OCI-LY3 (cell line): Measurements from ENCODE around the gene MEMO1.

Experiments
- EZH2phosphoT487 ChIP-seq: fragments of 200-600 bp; shearing (Covaris generic); IDR thresholded peaks from 2 replicates; pipeline ENCODE4 v1.6.1; 2018; ENCODE audit warnings: antibody characterized with exemption, mixed run types, low read depth
- TF ChIP-seq, protein P1 (sequence below): fragments of 200-600, 300-600 bp; sonication (generic); IDR thresholded peaks from 2 replicates; pipeline ENCODE4 v1.5.1; 2014; ENCODE audit warnings: antibody characterized with exemption, low read length, low read depth

DNA sequence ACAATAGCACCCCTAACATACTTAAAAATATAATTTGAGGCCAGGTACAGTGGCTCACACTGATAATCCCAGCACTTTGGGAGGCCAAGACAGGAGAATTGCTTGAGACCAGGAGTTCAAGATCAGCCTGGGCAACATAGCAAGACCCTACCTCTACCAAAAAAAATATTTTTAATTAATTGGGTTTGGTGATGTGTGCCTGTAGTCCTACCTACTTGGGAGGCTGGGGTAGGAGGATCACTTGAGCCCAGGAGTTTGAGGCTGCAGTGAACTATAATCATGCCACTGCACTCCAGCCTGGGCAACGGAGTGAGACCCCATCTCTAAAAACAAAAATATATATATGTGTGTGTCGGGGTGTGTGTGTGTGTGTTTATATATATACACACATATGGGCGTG, 91.3 kb downstream of the MEMO1 start:
- TF ChIP-seq, protein P1, sequence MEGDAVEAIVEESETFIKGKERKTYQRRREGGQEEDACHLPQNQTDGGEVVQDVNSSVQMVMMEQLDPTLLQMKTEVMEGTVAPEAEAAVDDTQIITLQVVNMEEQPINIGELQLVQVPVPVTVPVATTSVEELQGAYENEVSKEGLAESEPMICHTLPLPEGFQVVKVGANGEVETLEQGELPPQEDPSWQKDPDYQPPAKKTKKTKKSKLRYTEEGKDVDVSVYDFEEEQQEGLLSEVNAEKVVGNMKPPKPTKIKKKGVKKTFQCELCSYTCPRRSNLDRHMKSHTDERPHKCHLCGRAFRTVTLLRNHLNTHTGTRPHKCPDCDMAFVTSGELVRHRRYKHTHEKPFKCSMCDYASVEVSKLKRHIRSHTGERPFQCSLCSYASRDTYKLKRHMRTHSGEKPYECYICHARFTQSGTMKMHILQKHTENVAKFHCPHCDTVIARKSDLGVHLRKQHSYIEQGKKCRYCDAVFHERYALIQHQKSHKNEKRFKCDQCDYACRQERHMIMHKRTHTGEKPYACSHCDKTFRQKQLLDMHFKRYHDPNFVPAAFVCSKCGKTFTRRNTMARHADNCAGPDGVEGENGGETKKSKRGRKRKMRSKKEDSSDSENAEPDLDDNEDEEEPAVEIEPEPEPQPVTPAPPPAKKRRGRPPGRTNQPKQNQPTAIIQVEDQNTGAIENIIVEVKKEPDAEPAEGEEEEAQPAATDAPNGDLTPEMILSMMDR = no peak
- no peak for TF ChIP-seq EZH2phosphoT487
